ENCODE results near the gene GUCY2C. TPM values are rescaled to one million over a fixed set of nuclear protein-coding genes. Genes with fewer than 3 reads are reported as not detected.
"Not testable (repeated sequence)": the region's sequence is repeated elsewhere in the genome, so short reads cannot be mapped to it uniquely, and the experiment has no call there.

Gene GUCY2C
- total RNA-seq, 1 donor from 2014 or later: not detected

DNA sequence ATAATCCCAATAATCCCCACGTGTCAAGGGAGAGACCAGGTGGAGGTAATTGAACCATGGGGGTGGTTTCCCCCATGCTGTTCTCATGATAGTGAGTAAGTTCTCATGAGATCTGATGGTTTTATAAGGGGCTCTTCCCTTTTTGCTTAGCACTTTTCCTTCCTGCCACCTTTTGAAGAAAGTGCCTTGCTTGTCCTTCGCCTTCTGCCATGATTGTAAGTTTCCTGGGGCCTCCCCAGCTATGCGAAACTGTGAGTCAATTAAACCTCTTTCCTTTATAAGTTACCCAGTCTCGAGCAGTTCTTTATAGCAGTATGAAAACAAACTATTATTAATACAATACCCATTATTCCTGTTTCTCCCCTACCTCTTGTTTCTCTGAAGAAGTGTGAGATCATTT lies 14.2 kb downstream of the GUCY2C start:
- not testable (repeated sequence) for DNase-seq (ENCODE audit: low read depth, low spot score)

- no peak for DNase-seq (ENCODE audit: low read depth, low spot score)
These were observed 14.8 kb downstream of the GUCY2C start for GRCh38 chr12:14681625-14682024.

DNA sequence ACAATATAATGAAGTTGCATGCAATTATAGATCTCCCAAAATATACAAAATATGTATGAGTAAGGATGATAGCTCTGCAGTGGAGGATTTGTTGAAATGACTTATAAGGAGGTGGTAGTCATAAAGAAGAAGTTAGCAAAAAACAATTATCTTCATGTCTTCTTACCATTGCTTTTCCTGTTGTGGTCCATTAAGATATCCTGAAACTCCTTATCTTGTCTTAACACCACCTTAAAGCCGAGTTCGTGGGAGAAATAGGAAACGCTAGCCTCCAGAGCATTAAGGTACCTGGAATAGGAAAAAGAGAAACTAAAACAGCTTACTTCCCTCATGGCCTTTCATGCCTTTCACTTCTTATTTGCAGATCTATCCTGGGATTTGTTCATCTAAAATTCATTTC lies 15.2 kb downstream of the GUCY2C start:
- DNase-seq (ENCODE audit: low read depth, low spot score): no peak

GRCh38 chr12:14678547-14679150 lies 17.8 kb downstream of the GUCY2C start:
- no peak for DNase-seq (ENCODE audit: low read depth, low spot score)

DNA sequence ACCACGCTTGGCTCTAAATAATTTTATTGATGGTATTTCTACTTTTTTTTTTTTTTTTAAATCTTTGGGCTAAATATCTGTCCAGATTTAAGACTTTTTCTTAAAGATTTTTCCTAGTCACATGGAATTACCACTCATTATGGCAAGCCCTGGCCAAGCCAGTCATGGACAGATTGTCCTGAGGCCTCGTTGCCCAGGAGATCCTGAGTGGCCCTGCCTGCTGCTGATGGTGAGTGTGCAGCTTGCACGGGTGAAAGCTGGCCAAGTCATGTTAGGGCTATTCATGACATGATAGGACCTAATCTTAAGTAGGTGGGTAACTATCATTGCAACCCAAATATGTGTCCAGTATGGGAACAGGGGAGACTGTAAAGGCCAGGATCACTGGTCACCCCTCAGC lies 27.8 kb downstream of the GUCY2C start:
- DNase-seq (ENCODE audit: low read depth, low spot score): no peak

DNA sequence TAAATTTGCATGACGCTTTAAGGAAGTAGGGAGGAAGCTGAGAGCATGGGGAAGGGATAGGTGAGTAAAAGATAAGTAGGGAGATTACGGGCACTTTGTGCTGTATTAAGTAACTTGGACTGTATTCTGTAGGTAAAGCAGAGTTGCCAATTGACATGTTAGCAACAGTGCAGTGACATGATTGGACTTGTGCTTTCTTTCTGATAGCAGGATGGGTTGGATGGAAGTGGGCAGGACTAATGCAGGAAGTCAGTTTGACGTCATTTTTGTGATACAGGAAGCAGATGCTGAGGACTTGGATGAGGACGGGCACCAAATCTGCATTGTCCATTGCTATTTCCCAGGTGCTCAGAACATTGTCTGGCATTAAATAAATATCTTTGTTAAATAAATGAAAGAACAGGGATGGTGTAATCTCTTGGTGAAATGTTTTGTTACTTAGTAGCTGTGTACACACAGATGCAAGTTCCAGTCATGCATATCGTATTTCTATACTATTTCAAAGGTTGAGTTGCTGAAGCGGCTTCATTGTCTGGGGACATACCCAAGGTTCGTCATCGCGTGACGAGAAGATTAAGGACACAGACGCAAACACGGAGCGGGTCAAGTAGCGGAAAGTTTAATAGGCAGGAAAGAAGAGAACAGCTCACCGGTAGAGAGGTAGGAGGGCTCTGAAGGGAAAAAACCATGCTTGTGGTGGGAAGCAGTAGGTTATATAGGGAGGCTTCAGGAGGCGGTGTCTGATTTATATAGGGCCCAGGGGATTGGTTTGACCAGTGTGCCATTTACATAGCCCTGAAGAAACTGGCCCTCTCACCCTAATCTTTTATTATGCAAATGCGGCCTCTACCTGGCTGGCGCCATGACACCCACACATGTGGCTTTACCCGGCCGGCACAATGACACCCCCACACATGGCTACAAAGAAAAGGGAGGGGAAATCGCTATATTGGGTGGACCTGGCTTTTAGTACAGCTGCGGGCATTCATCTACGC lies 30.7 kb downstream of the GUCY2C start:
- no peak for DNase-seq (ENCODE audit: low read depth, low spot score)

GRCh38 chr12:14664434-14665023 lies 31.9 kb downstream of the GUCY2C start:
- DNase-seq (ENCODE audit: low read depth, low spot score): no peak

- no peak for DNase-seq (ENCODE audit: low read depth, low spot score)
These were observed 33.4 kb downstream of the GUCY2C start for GRCh38 chr12:14663002-14663401.

GRCh38 chr12:14656846-14657245 lies 39.6 kb downstream of the GUCY2C start:
- no peak for DNase-seq (ENCODE audit: low read depth, low spot score)

- DNase-seq (ENCODE audit: low read depth, low spot score): no peak
These were observed 41.1 kb downstream of the GUCY2C start for GRCh38 chr12:14655284-14655683.

GRCh38 chr12:14654842-14655241 lies 41.6 kb downstream of the GUCY2C start:
- no peak for DNase-seq (ENCODE audit: low read depth, low spot score)

DNA sequence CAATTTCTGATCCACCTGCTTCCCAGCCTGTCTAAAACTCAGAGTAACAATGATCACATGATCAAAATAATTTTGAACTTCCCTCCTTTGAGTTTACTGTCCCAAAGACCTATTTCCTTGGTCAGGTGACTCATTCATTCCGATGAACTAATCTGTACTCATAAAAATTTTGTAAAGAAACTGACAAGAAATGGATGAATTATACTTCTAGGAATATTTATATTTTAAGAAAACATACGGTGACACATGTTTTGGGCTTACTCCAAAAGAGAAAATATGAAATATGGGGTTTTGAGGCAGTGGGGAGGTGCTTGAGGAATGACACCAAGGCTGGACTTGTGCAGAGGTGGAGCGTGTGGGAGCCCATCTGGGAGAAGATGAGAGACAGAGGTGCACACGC lies 42.0 kb downstream of the GUCY2C start:
- no peak for DNase-seq (ENCODE audit: low read depth, low spot score)

DNA sequence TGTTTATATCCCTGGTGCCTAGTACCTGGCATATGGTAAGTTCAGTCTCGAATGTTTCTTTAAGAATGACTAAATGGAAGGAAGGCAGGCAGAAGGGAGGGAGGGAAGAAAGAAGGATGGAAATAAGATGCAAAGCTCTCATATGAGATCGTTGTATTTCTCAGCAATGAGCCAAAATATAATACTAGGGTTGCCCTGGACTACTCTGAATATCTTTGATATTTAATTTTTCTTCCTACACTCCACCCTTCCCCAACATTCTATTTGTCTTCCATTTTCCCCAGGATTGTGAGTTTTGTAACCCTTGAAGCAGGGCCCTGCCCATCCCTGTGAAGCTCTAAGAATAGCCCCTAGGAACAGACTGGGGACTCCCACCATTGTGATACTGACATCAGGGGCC lies 43.9 kb downstream of the GUCY2C start:
- no peak for DNase-seq (ENCODE audit: low read depth, low spot score)

GRCh38 chr12:14651371-14651770 lies 45.0 kb downstream of the GUCY2C start:
- no peak for DNase-seq (ENCODE audit: low read depth, low spot score)

- no peak for DNase-seq (ENCODE audit: low read depth, low spot score)
These were observed 45.6 kb downstream of the GUCY2C start for GRCh38 chr12:14650789-14651188.

DNA sequence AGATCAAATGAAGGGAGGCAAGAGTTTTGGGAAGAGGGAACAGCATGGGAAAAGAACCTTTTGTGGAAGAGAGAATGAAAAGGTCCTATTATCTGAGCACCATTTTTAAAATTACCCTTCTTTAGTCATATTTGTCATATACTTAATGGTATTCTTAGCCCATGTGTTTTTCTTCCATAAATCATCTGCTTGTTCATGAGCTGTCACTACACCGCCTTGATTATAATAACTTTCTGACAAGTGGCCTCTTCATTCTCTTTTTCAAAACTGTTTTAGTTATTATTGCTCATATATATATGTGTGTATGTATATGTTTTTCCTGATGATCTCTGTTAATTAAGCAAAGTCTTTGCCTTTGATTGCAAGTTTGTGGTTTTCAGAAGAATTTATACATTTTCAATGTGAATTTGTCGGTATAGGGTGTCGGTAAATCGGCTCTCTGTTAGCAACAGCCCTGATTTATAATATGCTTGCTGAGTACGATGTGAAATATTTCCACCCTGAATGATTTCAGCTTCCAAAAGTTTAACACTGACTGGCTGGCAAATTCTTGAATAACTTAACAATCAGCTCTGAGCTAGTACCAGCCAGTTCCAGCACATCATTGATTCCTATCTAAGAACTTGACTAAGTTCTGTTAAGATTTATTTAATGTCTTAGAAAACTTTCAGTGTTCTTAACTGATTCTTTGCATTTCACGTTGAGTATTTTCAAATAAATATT lies 49.2 kb downstream of the GUCY2C start:
- no peak for DNase-seq (ENCODE audit: low read depth, low spot score)

- DNase-seq (ENCODE audit: low read depth, low spot score): no peak
These were observed 53.1 kb downstream of the GUCY2C start for GRCh38 chr12:14643251-14643650.

DNA sequence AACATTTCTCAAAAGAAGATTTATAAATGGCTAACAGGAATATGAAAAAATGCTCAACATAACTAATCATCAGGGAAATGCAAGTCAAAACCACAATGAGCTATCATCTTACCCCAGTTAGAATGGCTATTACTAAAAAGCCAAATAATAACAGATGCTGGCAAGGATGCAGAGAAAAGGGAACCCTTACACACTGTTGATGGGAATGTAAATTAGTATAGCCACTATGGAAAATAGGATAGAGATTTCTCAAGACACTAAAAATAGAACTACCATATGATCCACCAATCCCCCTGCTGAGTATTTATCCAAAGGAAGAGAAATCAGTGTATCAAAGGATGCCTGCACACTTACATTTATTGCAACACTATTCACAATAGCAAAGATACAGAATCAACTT lies 58.3 kb downstream of the GUCY2C start:
- no peak for DNase-seq (ENCODE audit: low read depth, low spot score)

DNA sequence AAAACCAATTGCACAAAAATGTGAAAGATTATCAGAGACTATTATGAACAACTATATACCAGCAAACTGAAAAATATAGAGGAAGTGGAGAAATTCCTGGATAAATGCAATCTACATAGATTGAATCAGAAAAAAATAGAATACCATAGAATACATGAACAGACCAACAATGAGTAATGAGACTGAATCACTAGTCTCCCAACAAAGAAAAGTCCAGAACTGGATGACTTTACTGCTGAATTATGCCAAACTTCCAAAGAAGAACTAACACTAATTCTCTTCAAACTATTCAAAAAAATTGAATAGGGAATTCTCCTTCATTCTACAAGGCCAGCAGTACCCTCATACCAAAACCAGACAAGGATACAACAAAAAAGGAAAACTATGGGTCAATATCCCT lies 60.6 kb downstream of the GUCY2C start:
- no peak for DNase-seq (ENCODE audit: low read depth, low spot score)

GRCh38 chr12:14630793-14631192 lies 65.6 kb downstream of the GUCY2C start:
- no peak for DNase-seq (ENCODE audit: low read depth, low spot score)

GRCh38 chr12:14629832-14630710 lies 66.3 kb downstream of the GUCY2C start:
- DNase-seq (ENCODE audit: low read depth, low spot score): peak; percentile 35
